NCI-H1105 treated with DMSO at 0.1 percent for 48 hours (cell line): ENCODE measurements around the gene GRIK4.
A peak's percentile ranks its signal among the peaks of the same experiment; 100 is the strongest.

Source experiments
- DNase-seq: peaks from one replicate; lab custom pipeline; 2025; lab: John Stamatoyannopoulos, UW

Gene GRIK4

DNA sequence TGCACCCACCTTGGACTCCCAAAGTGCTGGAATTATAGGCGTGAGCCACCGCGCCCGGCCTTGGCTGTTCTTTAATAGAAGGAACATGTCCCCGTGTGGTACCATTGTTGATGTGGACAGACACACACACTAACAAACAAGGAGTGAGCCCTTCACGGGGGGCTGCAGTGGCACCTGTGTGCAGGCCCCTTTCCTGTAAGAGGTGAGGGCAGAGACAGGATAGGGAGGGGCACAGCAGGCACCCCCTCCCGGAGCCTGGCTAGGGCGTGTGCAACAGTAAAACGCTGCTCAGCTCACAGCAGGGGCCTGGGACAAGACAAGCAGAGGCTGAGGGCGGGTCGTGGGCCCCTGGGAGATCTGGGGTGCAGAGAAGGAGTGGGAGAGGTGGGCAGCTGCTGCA lies 37.8 kb downstream of the GRIK4 start:
- DNase-seq, result no peak

DNA sequence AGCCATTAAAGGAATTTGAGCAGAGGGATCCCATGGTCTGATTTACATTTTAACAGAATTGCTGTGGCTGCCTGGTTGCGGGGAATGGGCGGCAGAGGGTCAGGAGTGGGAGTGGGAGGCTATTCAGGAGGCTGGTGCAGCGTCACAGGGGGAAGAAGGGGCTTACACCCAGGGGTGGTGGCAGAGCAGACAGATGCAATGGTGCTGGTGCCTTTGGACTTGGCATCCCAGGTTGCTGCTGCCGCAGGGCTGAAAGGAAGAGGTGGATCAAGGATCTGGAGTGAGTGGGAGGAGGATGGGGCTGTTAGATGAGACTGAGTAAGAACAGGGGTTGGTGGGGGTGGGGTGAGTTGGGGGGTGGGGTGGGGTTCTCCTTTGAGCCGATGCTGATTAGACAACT lies 38.5 kb downstream of the GRIK4 start:
- DNase-seq, result no peak

DNA sequence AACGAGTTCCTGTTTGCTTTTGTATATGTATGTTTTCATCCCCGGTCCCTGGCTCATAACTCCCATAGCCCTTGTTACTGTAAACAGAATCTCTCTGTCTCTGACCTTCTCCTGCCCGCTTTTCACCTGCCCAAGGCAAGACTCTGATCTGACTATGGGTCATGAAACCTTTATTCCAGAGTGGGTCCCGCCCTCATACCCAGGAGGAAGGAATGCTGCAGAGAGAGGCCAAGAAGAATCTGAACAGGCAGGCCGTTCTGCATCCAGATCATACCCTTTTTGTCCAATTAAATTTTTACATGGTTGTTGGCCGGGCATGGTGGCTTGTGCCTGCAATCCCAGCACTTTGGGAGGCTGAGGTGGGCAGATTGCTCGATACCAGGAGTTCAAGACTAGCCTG lies 39.6 kb downstream of the GRIK4 start:
- no peak for DNase-seq

DNA sequence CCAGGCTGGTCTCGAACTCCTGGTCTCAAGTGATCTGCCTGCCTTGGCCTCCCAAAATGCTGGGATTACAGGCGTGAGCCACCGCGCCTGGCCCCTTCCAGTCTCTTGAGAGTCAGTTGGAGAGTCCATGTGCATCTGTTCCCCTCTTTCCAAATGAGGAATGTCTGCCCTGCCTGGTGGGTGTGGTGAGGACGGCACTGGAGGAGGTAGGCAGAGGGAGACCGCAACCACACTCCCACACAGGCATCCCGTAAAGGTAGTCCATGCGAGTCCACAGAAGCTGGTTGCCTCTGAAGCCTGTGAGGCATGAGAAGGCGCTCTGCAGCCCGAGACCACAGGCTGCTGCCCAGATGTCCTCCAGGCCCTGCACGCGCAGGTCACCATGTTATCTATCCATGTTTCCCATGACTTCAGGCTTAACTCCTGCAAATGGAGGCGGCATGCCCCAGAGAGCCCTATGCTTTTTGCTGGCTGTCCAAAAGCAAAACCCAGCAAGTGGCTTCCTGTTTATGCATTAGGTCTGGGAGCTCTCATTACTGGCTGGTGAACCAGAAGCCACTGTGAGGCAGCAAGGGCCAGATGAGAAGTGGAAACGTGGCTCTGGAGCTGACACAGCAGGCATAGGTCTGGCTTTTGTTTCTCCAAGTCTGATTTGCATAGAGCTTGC lies 43.4 kb downstream of the GRIK4 start:
- no peak for DNase-seq

DNA sequence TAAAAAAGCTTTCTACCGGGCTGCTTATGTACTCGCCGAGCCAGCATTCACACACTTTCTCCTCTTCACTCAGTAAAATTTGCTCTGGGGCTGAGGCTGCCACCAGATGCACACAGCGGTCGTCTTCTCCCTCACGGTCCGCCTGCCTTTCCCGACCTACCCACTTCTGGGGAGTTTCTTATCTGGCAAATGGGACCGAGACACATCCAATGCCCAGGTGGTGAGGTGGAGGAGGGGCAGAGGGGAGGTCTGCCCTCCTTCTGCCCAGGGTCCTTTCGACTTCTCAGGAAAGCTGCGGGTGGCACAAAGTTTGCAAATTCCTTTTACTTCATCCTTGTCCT lies 43.9 kb downstream of the GRIK4 start:
- no peak for DNase-seq

- DNase-seq, result no peak
Observed at GRCh38 chr11:120556797-120557196, 45.2 kb downstream of the GRIK4 start.

DNA sequence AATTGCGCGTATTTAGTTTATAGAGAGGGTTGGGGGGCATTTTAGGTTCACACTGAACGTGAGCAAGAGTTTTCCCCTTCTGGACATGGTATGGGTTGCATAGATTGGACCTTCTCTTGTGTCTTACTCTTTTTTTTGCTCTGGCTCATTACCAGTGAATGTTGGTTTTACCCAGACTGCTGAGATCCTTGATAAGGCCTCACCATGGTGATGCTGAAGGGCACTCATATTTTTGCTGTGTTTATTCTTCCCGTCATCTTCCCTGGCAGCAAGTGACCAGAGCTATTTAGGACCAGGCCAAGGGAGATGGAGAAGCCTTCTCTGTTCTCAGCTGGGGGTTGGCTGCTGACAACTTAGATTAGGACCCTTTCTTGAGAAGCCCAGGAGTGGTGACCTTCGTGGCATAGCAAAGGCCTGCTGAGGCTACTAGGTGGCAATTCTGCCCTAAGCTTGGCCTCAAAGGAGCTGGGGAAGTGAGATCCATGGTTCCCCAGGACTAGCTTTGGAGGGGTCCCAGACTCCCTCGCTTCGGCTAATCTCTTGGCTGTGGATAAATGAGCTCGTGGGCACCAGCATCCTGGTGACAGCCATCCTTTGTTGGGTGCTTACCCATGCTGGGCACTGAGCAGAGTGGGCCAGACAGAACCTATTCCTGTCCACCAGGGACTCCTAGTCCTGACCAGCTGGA lies 47.3 kb downstream of the GRIK4 start:
- DNase-seq, result no peak

- DNase-seq, result no peak
Observed at GRCh38 chr11:120561286-120561685, 49.7 kb downstream of the GRIK4 start.

- no peak for DNase-seq
Observed at GRCh38 chr11:120562806-120563425, 51.4 kb downstream of the GRIK4 start.

DNA sequence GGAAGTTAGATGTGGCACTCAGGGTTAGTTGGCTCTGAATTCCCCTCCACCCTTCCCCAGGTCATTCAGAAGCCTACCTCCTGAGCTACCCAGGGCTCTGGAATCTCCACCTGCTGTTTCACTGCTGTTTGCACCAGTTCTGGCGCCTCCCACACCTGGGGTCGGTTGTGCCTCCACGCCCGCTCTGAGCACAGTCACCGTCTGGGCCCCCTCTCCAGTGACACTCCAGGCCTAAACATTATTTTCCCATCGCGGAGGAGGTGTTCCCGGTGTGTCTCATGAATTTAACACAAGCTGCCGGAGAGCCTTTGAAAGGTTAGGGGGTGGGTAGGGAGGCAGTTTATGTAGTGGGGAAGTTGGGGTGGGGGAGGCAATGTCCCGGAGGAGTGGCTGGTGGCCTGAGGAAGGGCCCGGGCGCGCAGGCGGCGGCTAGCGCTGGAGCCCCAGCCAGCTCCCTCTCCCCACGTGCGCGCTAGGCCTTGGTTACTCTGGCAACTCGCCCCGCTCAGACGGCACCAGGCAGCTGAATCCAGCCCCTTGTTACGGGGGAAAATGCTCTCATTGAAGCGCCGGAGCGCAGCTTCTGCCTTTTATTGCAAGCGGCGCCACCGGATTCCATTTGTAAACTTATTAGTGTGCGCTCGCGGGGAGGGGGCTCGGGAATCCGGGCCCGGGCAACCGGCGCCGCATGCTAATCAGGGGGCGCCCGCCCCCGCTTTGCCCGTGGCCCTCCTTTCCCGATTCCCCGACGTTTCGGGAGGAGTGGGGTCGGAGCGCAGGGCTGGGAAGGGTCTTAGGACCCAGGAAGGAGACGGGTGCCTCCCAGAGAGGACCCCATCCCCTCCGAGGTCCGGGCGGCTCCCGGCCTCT lies 52.4 kb downstream of the GRIK4 start:
- DNase-seq, result peak; percentile 86

- peak; percentile 23 for DNase-seq
Observed at GRCh38 chr11:120564573-120565311, 53.2 kb downstream of the GRIK4 start.

- no peak for DNase-seq
Observed at GRCh38 chr11:120565466-120566155, 54.1 kb downstream of the GRIK4 start.

- no peak for DNase-seq
Observed at GRCh38 chr11:120566176-120566575, 54.6 kb downstream of the GRIK4 start.

GRCh38 chr11:120568572-120569307 lies 57.2 kb downstream of the GRIK4 start:
- no peak for DNase-seq

DNA sequence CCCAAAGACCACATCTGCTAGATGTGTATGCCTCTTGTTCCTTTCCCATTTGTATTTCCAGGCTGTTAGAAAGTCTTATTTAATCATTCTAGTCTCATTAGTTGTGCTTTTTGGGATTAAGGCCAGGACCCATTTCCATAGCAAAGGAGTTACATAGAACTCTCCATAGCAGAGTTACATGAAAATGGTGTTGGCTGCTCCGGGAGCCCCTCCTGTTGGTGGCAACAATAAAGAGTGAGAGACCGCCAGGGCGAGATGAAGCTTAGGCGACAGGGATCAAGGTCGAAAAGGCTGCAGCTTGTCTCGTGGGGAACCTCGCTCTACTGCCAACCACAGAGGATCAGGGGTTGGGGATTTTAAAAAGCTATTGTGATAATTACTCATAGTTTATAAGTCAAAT lies 58.3 kb downstream of the GRIK4 start:
- DNase-seq, result no peak

DNA sequence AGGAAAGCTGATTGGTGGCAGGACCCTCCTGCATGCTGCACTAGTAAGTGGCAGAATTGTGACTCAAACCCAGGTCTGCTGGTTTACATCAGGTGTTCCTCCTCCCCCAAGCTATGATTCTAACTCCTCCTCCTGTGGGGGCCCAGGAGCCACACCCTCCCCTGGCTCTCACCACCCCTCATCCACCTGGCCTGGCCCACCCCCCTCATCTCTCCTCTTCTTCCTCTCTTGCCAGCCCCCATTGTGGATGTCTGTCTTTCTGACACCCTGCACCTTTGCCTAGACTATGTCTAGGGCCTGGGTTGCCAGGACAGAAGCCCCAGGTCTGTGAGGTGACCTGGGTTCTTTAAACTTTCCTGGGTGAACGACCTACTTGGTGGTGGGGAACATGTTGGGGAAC lies 59.9 kb downstream of the GRIK4 start:
- no peak for DNase-seq

- no peak for DNase-seq
Observed at GRCh38 chr11:120573756-120574354, 62.3 kb downstream of the GRIK4 start.

DNA sequence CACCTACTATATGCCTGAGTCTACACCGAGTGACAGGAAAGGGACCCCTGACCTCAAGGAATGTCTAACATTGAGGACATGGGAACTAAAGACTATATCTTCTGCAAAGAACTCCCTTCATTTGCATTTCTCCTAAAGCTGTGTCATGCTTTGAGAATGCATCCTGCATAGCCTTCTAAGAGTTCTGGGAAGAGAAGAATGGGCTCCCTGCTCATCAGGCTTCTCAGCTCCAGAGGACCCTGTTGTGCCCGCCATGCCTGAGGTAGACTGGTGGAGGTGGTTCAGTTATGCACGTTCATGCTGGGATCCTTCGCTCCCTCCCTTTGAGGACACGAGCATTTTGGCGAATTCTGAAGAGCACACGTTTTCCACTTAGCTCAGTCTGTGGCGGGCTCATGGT lies 63.3 kb downstream of the GRIK4 start:
- DNase-seq, result no peak

- no peak for DNase-seq
Observed at GRCh38 chr11:120575461-120575860, 63.9 kb downstream of the GRIK4 start.

GRCh38 chr11:120576606-120577005 lies 65.1 kb downstream of the GRIK4 start:
- no peak for DNase-seq
